Ovary (tissue), 9 donors: Measurements from ENCODE around the gene PAPLN. TPM values are rescaled to one million over a fixed set of nuclear protein-coding genes. Genes with fewer than 3 reads are reported as not detected.

Experiments
- DNase-seq, 5 donors: peaks; one replicate each; pipeline ENCODE4 v3.0.0-alpha.2; 2019 to 2020
- H3K27ac ChIP-seq, 2 donors: fragments of 200-600 bp; one replicate each; pipeline versions ENCODE4 v1.5.1 to v1.8.0; 2019 to 2022
- H3K27me3 ChIP-seq: fragments of 200-600 bp; one replicate; pipeline ENCODE4 v1.8.0; 2022
- H3K36me3 ChIP-seq: fragments of 200-600 bp; sonication (generic); one replicate; pipeline ENCODE4 v1.5.1; 2019
- H3K4me1 ChIP-seq: one replicate; pipeline ENCODE4 v1.8.1; 2013; ENCODE audit warnings: mild to moderate bottlenecking, moderate library complexity; ENCODE audit not compliant: insufficient read depth
- H3K4me3 ChIP-seq: fragments of 200-600 bp; sonication (generic); one replicate; pipeline ENCODE4 v1.5.1; 2017
- H3K9me3 ChIP-seq, 2 donors: fragments of 200-600 bp in 1 of 2; sonication (generic) in 1 of 2; one replicate each; pipeline versions ENCODE4 v1.5.1 to v1.8.1; 2013 to 2019; ENCODE audit warnings: mild to moderate bottlenecking in 1 of 2, moderate library complexity in 1 of 2
- CTCF ChIP-seq, 3 donors: fragments of 450-650 bp in 2 of 3; fragments of 200-600 bp in 1 of 3; IDR thresholded peaks; one replicate each; pipeline versions ENCODE4 v1.5.1 to v1.8.0; 2016 to 2022; ENCODE audit warnings: antibody characterized with exemption in 3 of 3, mild to moderate bottlenecking in 1 of 3
- EP300 ChIP-seq: sonication (generic); formaldehyde crosslinking; IDR thresholded peaks from one replicate; pipeline ENCODE4 v1.6.1; 2017; ENCODE audit warnings: antibody characterized with exemption
- POLR2A ChIP-seq: fragments of 450-650 bp; IDR thresholded peaks from one replicate; pipeline ENCODE4 v1.6.1; 2017; ENCODE audit warnings: antibody characterized with exemption, mild to moderate bottlenecking, moderate library complexity
- WGBS, 3 donors: extraction: QIAGEN DNeasy Blood & Tissue Kit in 1 of 3; methylation state at CpG; one replicate each; pipeline versions ENCODE4 v1.1.5 to v1.1.7; 2013 to 2017; 5-methylcytosine and 5-hydroxymethylcytosine counted together
- intact Hi-C, 4 donors: fragments of 100-400 bp; cut with DNase I; formaldehyde crosslinking; loops; one replicate each; pipeline versions ENCODE4 v1.11.0 to v1.15.1; 2022 to 2023
- polyA plus RNA-seq, 2 donors: library from polyadenylated mRNA; stranded (reverse); fragments of 200-250 nt in 1 of 2; fragments of 350-450 nt in 1 of 2; fragmentation: Illumina TruSeq in 1 of 2; extraction: RNeasy Lipid Tissue Mini Kit (QIAGEN cat#74804) in 1 of 2; gene quantifications; one replicate each; pipeline ENCODE4 v1.2.3, GENCODE V29; 2013 to 2014
- total RNA-seq, 7 donors: library from RNA; depleted of rRNA in 2 of 7; stranded (reverse); fragments of >200 nt in 2 of 7; fragmentation: NEBNext Ultra II Directional in 3 of 7; extraction: Animal tissue kit (Norgen Biotek cat#: 25700) in 3 of 7; gene quantifications; one replicate each; pipeline versions ENCODE4 v1.1.0 to v1.2.4, GENCODE V29; 2016 to 2023
- donor health status: DM: no; HTN: no; CAD: no; lungs with moderate emphysema.
- donor health status: DM: no; HTN: no; CAD: no.
- donor health status: Bipolar disorder and iron deficiency.
- donor health status: DM: yes; HTN: yes; CAD: no.
- donor health status: DM: no; HTN: no; CAD: no.
- donor health status: DM: yes; HTN: yes; CAD: no.

PAPLN gene
- total and polyA plus RNA-seq, 9 donors = 4.6 to 35.4 (median 18.3) TPM

- Histone ChIP-seq H3K4me1 (peaks cover 27% of the 10 kb centered on the region), H3K4me3 (no peak overlapping the region), H3K27me3 (no peaks in the 10 kb centered on the region), H3K9me3 (no peaks in the 10 kb centered on the region), H3K27ac (no peak overlapping the region), H3K36me3 (no peaks in the 10 kb centered on the region)
- intact Hi-C loops = loop anchor here in 1 of 4 donors (10.0 kb wide), 1 partner anchor 47 kb away; no protein-coding TSS in a partner anchor
- WGBS, 3 donors = 44 to 46% (median 44%) methylated on average over 19 of the region's 19 CpGs
- DNase-seq = peak in 1 of 5 donors; percentile 35
- TF ChIP-seq EP300 (no peak), POLR2A (no peak), CTCF (IDR thresholded peaks at IDR 0.05) (no peak)
These were observed 5.1 kb upstream of the PAPLN start for GRCh38 chr14:73231981-73232851.

- no peak for DNase-seq
- H3K27ac ChIP-seq = no peak overlapping the region
- WGBS, 3 donors = 71 to 76% (median 74%) methylated on average over 8 of the region's 8 CpGs
- TF ChIP-seq EP300 = no peak
- no peak for TF ChIP-seq CTCF (IDR thresholded peaks at IDR 0.05)
- TF ChIP-seq POLR2A = no peak
- intact Hi-C loops = loop anchor here in 1 of 4 donors (10.0 kb wide), 1 partner anchor 48 kb away; no protein-coding TSS in a partner anchor
- no peaks in the 10 kb centered on the region for H3K36me3 ChIP-seq
- H3K4me3 ChIP-seq = no peak overlapping the region
- peaks cover 24% of the 10 kb centered on the region for H3K4me1 ChIP-seq
- no peaks in the 10 kb centered on the region for H3K9me3 ChIP-seq
- no peaks in the 10 kb centered on the region for H3K27me3 ChIP-seq
These were observed 4.3 kb upstream of the PAPLN start for GRCh38 chr14:73232984-73233383.

- Histone ChIP-seq H3K4me1 (peaks cover 24% of the 10 kb centered on the region), H3K27me3 (no peaks in the 10 kb centered on the region), H3K9me3 (no peaks in the 10 kb centered on the region), H3K4me3 (no peak overlapping the region), H3K36me3 (no peaks in the 10 kb centered on the region), H3K27ac (no peak overlapping the region)
- whole genome bisulfite sequencing, 3 donors = 94 to 98% (median 96%) methylated on average over 10 of the region's 10 CpGs
- intact Hi-C loops = loop anchor here in 1 of 4 donors (10.0 kb wide), 1 partner anchor 49 kb away; no protein-coding TSS in a partner anchor
- TF ChIP-seq POLR2A = no peak
- TF ChIP-seq EP300 = no peak
- no peak for TF ChIP-seq CTCF (IDR thresholded peaks at IDR 0.05)
- DNase-seq = no peak
These were observed 3.7 kb upstream of the PAPLN start for GRCh38 chr14:73233564-73233963.

GRCh38 chr14:73234029-73234428, 3.3 kb upstream of the PAPLN start:
- intact Hi-C loops = loop anchor here in 1 of 4 donors (10.0 kb wide), 1 partner anchor 49 kb away; no protein-coding TSS in a partner anchor

More at GRCh38 chr14:73234029-73234428, 3.3 kb upstream of the PAPLN start:
- no peaks in the 10 kb centered on the region for H3K36me3 ChIP-seq
- H3K27ac ChIP-seq = no peak overlapping the region
- no peak for DNase-seq
- TF ChIP-seq EP300 = no peak
- H3K4me3 ChIP-seq = no peak overlapping the region
- no peaks in the 10 kb centered on the region for H3K9me3 ChIP-seq
- no peaks in the 10 kb centered on the region for H3K27me3 ChIP-seq
- WGBS, 3 donors = 76 to 85% (median 78%) methylated on average over 5 of the region's 5 CpGs
- H3K4me1 ChIP-seq = peaks cover 22% of the 10 kb centered on the region
